NT2/D1 (cell line): ENCODE results near the gene TEX2.

Experiments
- DNase-seq: peaks from one replicate; pipeline ENCODE4 v3.0.0-alpha.2; 2011; ENCODE audit warnings: low read depth, low spot score
- H3K27me3 ChIP-seq: 2 replicates; pipeline ENCODE4 v1.6.0; 2011; ENCODE audit warnings: mild to moderate bottlenecking; ENCODE audit not compliant: insufficient read length, insufficient read depth
- H3K36me3 ChIP-seq: 2 replicates; pipeline ENCODE4 v1.6.1; 2011; ENCODE audit warnings: mild to moderate bottlenecking, low read length, mixed read lengths; ENCODE audit not compliant: insufficient read depth, insufficient read length
- H3K4me1 ChIP-seq: 2 replicates; pipeline ENCODE4 v1.5.1; 2011; ENCODE audit not compliant: insufficient read depth, insufficient read length
- H3K4me3 ChIP-seq: 2 replicates; pipeline ENCODE4 v1.5.1; 2011; ENCODE audit warnings: low read depth; ENCODE audit not compliant: insufficient read length
- H3K9ac ChIP-seq: 2 replicates; pipeline ENCODE4 v1.6.0; 2011; ENCODE audit warnings: low read depth; ENCODE audit not compliant: insufficient read length
- H3K9me3 ChIP-seq: 2 replicates; pipeline ENCODE4 v1.5.1; 2011; ENCODE audit warnings: mild to moderate bottlenecking, low read length; ENCODE audit not compliant: insufficient read depth
- SUZ12 ChIP-seq: IDR thresholded peaks from 2 replicates; pipeline ENCODE4 v1.6.1; 2011; ENCODE audit not compliant: insufficient read length, insufficient read depth; ENCODE audit errors: extremely low read depth
- YY1 ChIP-seq: IDR thresholded peaks from 2 replicates; pipeline ENCODE4 v1.6.1; 2011; ENCODE audit not compliant: insufficient read length, insufficient read depth
- ZNF274 ChIP-seq: IDR thresholded peaks from 2 replicates; pipeline ENCODE4 v1.6.1; 2011; ENCODE audit warnings: mild to moderate bottlenecking, low read depth, low read length

TEX2 gene

GRCh38 chr17:64110379-64111152 is 152.5 kb downstream of the TEX2 start:
- Histone ChIP-seq H3K9me3 (no peaks in the 10 kb centered on the region), H3K9ac (no peak overlapping the region), H3K4me3 (no peak overlapping the region), H3K36me3 (no peaks in the 10 kb centered on the region), H3K27me3 (no peaks in the 10 kb centered on the region), H3K4me1 (no peaks in the 10 kb centered on the region)
- TF ChIP-seq ZNF274 (no peak), YY1 (no peak), SUZ12 (no peak)
- DNase-seq, result no peak

GRCh38 chr17:64109400-64109799 is 153.7 kb downstream of the TEX2 start:
- TF ChIP-seq ZNF274, result no peak
- no peak for TF ChIP-seq YY1
- no peak for TF ChIP-seq SUZ12
- H3K4me1 ChIP-seq, result no peaks in the 10 kb centered on the region

GRCh38 chr17:64107500-64108236 is 155.4 kb downstream of the TEX2 start:
- H3K9ac ChIP-seq, result no peak overlapping the region
- TF ChIP-seq ZNF274 (no peak), YY1 (no peak), SUZ12 (no peak)

More at GRCh38 chr17:64109400-64109799, 153.7 kb downstream of the TEX2 start:
- Histone ChIP-seq H3K9ac (no peak overlapping the region), H3K9me3 (no peaks in the 10 kb centered on the region), H3K4me3 (no peak overlapping the region), H3K27me3 (no peaks in the 10 kb centered on the region), H3K36me3 (no peaks in the 10 kb centered on the region)
- no peak for DNase-seq

GRCh38 chr17:64106918-64107317 is 156.1 kb downstream of the TEX2 start:
- Histone ChIP-seq H3K9ac (no peak overlapping the region), H3K4me1 (no peaks in the 10 kb centered on the region), H3K9me3 (no peaks in the 10 kb centered on the region), H3K4me3 (no peak overlapping the region), H3K27me3 (no peaks in the 10 kb centered on the region), H3K36me3 (no peaks in the 10 kb centered on the region)
- TF ChIP-seq ZNF274, result no peak
- no peak for TF ChIP-seq SUZ12
- TF ChIP-seq YY1, result no peak
- no peak for DNase-seq

More at GRCh38 chr17:64107500-64108236, 155.4 kb downstream of the TEX2 start:
- Histone ChIP-seq H3K27me3 (no peaks in the 10 kb centered on the region), H3K36me3 (no peaks in the 10 kb centered on the region), H3K4me3 (no peak overlapping the region), H3K9me3 (no peaks in the 10 kb centered on the region), H3K4me1 (no peaks in the 10 kb centered on the region)
- no peak for DNase-seq

GRCh38 chr17:64103391-64104364 is 159.4 kb downstream of the TEX2 start:
- Histone ChIP-seq H3K27me3 (no peaks in the 10 kb centered on the region), H3K4me1 (no peaks in the 10 kb centered on the region), H3K9ac (no peak overlapping the region), H3K36me3 (no peaks in the 10 kb centered on the region), H3K9me3 (no peaks in the 10 kb centered on the region), H3K4me3 (no peak overlapping the region)
- no peak for DNase-seq
- TF ChIP-seq ZNF274 (no peak), YY1 (no peak), SUZ12 (no peak)

GRCh38 chr17:64102627-64103390 is 160.3 kb downstream of the TEX2 start:
- no peak overlapping the region for H3K9ac ChIP-seq
- no peak overlapping the region for H3K4me3 ChIP-seq
- no peak for DNase-seq
- no peaks in the 10 kb centered on the region for H3K9me3 ChIP-seq
- no peaks in the 10 kb centered on the region for H3K4me1 ChIP-seq
- TF ChIP-seq ZNF274, result no peak
- TF ChIP-seq SUZ12, result no peak
- TF ChIP-seq YY1, result no peak
- H3K27me3 ChIP-seq, result no peaks in the 10 kb centered on the region
- no peaks in the 10 kb centered on the region for H3K36me3 ChIP-seq
